Stimulated activated CD8-positive, alpha-beta memory T cell treated with anti-CD3 and anti-CD28 coated beads, Interleukin-15, amount 100 ng/mL, for 1 hour (primary cell): ENCODE results near the gene LRP1-AS.

ENCODE experiments used
- DNase-seq: peaks from one replicate; pipeline ENCODE4 v3.0.0-alpha.2; 2020; ENCODE audit warnings: low read depth

Gene LRP1-AS

GRCh38 chr12:57180321-57180989 lies 33.0 kb upstream of the LRP1-AS start:
- DNase-seq = no peak

- no peak for DNase-seq
Observed at GRCh38 chr12:57179331-57180086, 32.1 kb upstream of the LRP1-AS start.

- DNase-seq = no peak
Observed at GRCh38 chr12:57178213-57178612, 30.8 kb upstream of the LRP1-AS start.

GRCh38 chr12:57177354-57177753 lies 29.9 kb upstream of the LRP1-AS start:
- DNase-seq = no peak

GRCh38 chr12:57176846-57177245 lies 29.4 kb upstream of the LRP1-AS start:
- no peak for DNase-seq

- DNase-seq = no peak
Observed at GRCh38 chr12:57176139-57176477, 28.7 kb upstream of the LRP1-AS start.

GRCh38 chr12:57175428-57176138 lies 28.2 kb upstream of the LRP1-AS start:
- DNase-seq = no peak

- DNase-seq = no peak
Observed at GRCh38 chr12:57173683-57174082, 26.3 kb upstream of the LRP1-AS start.

GRCh38 chr12:57173089-57173488 lies 25.7 kb upstream of the LRP1-AS start:
- no peak for DNase-seq

GRCh38 chr12:57171668-57172067 lies 24.2 kb upstream of the LRP1-AS start:
- DNase-seq = no peak

- DNase-seq = no peak
Observed at GRCh38 chr12:57170927-57171326, 23.5 kb upstream of the LRP1-AS start.

- DNase-seq = no peak
Observed at GRCh38 chr12:57170408-57170807, 23.0 kb upstream of the LRP1-AS start.

GRCh38 chr12:57169969-57170368 lies 22.6 kb upstream of the LRP1-AS start:
- DNase-seq = no peak

- DNase-seq = no peak
Observed at GRCh38 chr12:57169046-57169795, 21.8 kb upstream of the LRP1-AS start.

GRCh38 chr12:57168058-57168457 lies 20.6 kb upstream of the LRP1-AS start:
- no peak for DNase-seq

GRCh38 chr12:57166971-57167371 lies 19.6 kb upstream of the LRP1-AS start:
- no peak for DNase-seq

- DNase-seq = no peak
Observed at GRCh38 chr12:57165741-57166140, 18.3 kb upstream of the LRP1-AS start.

- no peak for DNase-seq
Observed at GRCh38 chr12:57164966-57165625, 17.7 kb upstream of the LRP1-AS start.

GRCh38 chr12:57164454-57164853 lies 17.0 kb upstream of the LRP1-AS start:
- no peak for DNase-seq

GRCh38 chr12:57162553-57163125 lies 15.2 kb upstream of the LRP1-AS start:
- no peak for DNase-seq

GRCh38 chr12:57161491-57161890 lies 14.1 kb upstream of the LRP1-AS start:
- DNase-seq = no peak

GRCh38 chr12:57160741-57161140 lies 13.3 kb upstream of the LRP1-AS start:
- no peak for DNase-seq
